ENCODE data around the gene ABHD15.

ABHD15 gene

DNA sequence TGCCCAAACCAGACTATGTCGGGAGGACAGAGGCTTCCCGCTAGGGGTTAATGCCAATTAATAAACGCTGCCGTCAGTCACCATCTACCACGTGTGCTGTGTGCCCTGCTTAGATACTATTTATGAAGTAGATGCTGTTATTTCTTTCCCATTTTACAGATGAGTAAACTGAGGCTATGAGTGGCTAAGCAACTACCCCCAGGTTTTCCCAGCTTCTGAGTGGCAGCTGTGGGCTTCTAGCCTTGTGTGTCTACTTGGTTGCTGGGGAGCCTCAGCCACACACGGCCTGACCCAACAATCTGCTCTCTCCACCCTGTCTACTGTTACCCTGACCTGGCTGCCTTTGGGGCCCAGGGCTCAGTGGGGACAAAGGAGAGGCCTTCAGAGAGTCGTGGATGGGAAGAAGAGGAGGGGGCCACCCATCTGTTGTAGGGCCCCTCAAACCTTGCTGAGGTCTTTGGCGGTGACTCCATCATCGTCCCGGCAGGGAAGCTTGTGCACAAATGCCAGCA is 15.5 kb upstream of the ABHD15 start:
- no peak for DNase-seq (ENCODE audit: low spot score)

DNA sequence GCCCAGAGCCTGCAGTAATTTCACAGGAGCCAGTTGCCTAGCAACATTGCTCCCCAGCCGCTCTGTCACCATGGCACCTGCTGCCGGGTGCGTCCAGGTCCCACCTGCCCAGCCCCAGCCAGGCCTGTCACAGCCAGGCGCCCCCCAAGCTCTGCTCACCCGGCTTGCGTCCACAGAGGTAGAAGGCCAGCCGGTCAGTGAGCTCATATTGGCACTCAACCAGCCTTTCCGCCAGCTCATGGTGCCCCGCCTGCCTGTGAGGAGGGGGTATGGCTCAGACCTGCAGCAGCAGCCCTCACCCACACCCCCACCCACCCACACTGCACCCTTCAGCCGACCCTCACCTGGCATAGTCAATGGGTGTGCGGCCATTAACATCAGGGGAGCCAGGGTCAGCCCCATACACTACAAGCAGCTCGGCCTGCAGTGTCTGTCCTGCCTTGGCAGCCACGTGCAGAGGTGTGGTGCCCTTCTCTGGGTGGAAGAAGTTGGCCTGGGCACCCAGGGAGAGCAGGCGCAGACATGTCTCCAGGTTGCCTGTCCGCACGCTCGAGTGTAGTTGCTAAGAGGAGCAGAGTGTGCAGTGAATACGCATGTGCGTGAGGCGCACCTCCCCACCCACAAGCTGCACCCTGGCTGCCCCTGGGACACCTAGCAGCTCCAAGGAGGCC is 14.9 kb upstream of the ABHD15 start:
- no peak for DNase-seq (ENCODE audit: low spot score)

DNA sequence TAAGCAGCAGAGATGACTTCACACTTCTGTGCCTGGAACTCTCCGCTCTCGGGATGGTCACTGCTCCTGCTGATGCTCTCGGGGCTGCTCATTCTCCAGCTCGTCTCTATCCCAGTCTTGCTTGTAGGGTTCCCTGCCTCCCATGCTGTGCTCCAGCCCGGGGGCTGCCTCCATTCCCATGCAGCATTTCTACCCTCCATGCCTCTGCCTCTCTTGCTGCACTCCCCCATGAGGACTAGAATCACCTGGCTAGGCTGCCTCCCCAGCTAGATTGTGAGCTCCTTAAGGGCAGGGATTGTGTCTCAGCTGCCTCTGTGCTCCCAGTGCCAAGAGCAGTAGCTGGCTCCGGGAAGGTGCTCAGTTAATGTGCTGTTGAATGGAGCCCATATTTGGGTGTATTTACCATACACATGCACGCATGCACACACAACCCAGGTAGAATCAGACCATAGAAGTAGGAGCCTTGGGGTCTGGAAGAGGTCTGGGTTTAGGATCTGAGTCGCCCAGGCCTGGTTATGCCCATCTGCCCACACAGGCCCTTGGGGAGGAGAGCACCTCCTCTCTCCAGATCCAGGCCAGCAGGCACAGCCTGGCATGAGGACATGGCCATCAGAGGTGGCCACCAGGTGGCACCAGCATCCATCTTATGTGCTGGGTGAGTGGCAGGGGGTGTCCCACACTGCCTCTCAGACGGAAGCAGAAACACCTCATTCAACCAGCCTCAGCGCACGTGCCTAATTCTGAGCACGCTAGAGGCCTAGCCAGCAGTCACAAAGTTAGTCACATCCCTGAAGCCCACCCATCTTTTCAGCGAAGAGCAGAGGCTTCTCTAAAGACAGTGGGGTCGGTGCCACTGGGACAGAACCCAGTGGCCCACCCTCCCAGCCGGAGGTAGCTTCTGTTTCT is 13.3 kb upstream of the ABHD15 start:
- DNase-seq (ENCODE audit: low spot score) = peak; percentile 95

DNA sequence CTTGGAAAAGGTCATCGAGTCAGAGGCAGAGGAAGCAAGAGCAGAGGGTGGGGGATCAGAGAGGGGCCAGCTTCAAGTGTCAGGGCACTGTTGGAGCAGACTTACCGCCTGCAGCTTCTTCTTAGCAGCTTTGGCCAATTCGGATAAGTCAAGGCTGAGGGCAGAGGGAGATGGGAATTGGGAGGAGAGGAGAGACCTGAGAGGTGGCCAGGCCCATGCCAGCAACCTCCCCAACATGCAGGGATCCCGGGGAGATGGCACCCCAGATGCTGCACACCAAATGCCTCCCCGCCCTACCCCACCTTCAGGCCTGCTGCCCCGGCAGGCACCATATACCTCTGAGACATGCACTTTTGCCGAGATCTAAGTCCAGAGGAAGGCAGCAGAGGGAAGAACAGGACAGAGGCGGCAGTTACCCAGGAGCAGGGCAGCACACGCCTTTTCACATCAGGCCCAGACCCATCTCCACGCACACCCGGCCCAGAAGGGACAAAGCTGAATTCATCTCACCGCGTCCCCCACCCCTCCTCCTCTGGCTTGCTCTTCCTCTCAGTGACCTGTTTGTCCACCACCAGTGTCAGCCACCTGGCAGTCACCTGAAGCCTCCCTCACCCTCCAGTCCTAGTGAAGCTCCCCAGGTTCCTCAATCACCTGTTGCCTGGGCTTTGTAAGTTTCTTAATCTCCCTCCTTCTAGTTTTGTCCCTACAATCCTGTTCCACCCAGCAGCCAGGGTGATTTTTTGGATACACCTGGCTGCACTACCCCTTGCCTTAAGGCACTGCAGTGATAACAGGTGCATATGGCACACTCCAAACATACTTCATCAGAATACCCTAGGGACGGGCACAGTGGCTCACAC is 12.0 kb upstream of the ABHD15 start:
- no peak for DNase-seq (ENCODE audit: low spot score)

DNA sequence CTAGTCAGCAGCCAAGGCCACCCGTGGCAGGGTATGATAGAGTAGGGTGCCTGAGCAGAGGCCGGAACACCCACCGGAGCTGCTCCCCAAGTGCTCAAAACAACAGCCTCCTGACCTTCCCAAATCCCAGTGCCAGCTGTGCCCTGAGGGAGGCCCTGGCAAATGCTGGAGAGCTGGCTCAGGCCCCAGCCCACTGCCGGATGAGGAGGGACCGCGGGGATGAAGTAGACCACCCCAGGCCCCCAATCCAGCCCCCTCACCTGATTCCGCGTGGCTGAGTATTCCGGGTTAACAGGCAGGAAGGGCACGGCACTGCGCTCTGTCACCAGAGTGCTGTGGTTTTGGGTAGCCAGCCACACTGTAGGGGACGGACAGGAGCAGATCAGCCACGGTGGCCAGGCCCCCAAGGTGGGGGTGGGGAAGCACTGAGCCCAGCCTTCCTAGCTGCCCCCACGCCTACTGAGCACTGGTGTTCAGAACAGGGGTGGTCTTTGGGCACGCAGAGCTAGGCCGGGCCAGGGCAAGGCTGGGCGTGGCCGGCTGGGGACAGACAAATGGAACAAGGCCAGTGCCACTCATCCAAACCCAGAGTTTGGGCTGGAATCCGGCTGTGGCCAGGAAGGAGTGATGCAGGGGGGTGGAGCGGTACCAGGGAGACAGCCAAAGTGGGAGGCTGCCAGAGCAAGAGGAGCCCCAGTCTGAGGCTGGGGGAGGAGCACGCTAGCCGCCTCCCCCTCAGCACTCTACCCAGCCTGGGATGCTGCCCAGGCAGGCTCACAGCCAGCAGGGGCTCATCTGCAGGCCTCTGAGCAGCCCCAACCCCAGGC is 10.8 kb upstream of the ABHD15 start:
- DNase-seq (ENCODE audit: low spot score) = no peak

DNA sequence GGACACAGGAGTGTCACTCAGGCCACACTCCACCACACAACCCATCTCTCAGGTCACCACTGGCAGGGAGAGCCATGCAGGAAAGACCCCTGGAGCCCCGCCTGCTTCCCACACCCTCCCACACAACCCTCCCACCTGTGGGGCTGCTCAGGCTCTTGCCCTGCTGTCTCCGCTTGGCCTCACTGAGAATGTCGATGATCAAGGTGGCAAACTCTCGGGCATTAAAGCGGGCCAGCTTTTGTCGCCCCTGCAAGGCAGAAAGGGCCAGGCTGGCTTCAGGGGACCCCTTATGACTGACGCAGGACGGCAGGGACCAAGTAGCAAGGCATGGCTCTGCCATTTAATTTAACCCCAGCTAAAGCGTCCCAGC is 10.1 kb upstream of the ABHD15 start:
- no peak for DNase-seq (ENCODE audit: low spot score)

DNA sequence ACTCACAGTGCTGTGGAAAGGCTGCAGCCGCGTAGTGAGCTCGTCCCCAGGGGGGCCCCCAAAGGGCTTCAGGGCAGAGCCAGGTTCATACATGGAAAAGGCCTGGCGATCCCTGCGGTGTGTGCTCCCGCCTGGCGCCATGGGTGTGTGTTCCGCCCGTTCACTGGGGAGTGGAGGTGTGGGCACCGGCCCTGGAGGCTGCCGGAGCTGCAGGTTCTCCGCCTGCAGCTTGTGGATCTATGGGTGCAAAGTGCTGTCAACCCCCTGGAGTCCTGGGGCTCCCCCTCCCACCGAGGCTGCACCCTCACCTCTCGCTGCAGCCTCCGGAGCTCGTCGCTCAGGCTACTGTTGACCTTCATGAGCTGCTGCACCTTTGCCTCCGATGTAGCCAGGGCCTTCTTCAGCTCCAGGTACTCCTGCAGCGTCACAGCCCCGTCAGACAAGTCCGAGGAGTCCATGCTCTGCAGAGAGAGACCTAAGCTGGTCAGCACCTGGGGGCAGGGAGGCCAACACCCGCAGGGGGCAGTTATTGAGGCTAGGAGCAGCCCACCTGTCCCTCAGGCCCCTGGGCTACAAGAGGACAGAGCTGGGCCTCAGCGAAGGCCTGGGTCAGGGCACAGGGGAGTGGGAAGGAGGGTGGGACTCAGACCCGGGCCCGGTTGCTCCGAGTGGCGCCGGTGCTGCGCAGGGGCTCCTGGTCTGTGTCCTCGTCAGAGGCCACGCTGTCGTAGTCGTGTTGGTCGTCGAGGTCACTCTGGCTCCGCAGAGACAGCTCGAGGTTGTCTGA is 9.6 kb upstream of the ABHD15 start:
- no peak for DNase-seq (ENCODE audit: low spot score)

DNA sequence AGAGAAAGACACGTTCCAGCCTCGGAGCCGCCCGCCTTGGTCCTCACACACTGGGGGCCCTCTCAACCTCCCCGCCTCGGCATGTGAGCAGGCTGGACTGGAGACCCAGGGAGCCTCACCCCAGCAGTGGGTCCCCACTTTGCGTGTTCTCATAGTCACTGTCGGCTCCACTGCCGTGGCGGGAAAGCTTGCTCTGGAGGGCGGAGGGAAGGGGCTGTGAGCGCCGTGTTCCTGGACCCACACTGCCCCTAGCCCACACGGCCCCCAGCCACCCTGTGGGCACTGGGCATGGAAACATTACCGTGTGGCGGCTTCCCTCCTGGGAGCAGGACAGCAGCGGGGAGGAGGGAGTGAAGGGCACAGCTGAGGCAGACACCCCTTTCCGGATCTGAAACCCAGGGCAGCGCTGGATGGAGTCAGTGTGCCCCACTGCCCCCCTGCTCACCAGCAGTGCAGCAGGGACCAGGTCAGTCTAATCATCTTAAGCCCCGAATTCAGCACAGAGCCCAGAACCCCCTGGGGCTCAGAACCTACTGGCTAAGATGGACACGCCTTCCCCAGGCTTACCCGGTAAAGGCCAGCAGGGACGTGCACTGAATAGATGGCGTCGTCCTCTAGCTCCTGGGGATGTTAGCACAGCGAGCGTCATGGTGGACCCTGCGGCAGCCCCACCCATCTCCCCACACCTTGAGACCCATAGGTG is 8.8 kb upstream of the ABHD15 start:
- no peak for DNase-seq (ENCODE audit: low spot score)

DNA sequence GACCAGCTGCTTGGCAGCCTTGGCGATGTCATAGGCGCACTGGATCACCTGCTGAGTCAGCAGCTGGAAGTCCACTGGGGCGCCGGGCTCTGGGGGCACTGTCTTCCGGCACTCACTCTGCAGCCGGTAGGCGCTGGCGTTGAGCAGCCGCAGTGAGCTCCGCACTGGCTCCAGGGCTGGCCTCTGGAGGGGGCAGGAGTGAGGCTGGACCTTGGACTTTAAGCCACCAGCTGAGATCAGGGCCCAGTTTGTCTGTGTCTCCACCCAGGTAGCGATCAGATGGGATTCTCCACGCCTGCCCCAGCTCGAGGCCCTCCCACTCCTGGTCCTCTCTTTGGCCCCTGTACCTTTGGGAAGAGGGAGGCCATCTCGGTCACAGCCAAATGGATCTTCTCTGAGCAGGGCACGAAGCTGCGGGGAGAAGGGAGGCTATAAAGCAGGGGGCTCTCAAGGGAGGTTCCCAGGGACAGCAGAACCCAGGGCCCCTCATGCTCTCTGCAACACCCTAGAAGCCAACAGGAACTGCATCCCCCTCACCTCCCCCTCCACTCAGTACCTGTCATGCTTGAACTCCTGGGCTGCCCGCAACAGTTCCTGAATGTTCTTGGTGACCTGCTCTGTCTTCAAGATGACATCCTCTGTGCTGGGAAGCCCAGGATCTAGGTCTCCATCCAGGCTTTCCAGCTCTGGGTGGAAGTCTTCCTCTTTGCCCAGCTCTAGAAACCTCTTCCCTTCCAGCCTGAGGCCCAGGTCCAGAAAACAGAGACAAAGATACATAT is 8.1 kb upstream of the ABHD15 start:
- DNase-seq (ENCODE audit: low spot score) = no peak

DNA sequence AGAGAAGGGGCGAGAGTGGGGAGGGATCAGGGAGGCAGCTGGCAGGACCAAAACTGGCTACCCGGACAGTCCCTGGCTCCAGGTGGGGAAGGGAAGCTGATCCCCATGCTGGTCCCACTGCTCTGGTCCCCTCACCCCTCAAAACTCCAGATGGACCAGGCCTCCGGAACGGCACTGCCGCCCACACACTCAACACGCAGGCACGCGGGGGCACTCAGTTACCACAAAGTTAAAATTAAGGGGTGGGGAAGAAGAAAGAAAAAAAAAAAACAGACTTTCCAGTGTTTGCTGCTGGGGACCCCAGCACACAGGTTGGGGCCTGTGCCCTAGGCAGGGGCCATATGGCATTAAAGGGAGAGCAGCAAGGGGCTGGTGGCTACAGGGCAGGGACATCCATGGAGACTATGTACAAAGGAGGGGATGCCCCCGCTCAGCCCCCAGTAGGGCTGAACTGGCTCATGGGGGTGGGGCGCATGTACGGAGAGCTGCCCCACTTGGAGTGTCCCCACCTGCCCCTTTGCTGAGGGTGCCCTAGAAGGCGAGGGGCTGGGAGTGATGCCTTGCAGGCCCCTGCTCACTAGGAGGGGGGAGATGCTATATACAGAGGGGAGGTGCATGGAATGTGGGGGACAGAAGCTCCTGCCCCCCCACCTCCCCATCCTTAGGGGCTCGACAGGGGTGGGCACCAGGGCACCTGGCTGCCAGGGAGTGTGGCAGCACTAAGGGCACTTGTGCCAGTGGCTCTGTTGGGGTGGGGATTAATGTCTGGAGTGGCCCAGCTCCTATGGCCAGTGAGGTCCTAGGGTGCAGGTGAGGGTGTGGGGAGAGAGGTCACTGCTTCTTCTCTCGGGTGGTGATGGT is 7.3 kb upstream of the ABHD15 start:
- no peak for DNase-seq (ENCODE audit: low spot score)

DNA sequence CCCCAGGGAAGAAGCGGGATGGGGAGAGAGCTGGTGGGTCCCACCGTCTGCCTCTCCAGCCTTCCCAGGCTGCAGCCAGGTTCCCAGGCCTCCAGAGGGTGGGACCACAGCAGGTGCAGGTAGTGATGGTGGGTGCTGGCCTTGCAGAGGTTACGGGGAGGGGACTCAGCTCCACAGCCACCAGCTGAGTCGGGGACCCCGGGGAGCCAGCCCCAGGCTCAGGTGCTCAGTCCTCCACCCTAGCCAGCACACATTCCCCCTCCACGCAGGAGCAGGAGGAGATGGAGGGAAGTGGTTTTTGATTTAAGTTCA is 6.7 kb upstream of the ABHD15 start:
- DNase-seq (ENCODE audit: low spot score) = no peak

DNA sequence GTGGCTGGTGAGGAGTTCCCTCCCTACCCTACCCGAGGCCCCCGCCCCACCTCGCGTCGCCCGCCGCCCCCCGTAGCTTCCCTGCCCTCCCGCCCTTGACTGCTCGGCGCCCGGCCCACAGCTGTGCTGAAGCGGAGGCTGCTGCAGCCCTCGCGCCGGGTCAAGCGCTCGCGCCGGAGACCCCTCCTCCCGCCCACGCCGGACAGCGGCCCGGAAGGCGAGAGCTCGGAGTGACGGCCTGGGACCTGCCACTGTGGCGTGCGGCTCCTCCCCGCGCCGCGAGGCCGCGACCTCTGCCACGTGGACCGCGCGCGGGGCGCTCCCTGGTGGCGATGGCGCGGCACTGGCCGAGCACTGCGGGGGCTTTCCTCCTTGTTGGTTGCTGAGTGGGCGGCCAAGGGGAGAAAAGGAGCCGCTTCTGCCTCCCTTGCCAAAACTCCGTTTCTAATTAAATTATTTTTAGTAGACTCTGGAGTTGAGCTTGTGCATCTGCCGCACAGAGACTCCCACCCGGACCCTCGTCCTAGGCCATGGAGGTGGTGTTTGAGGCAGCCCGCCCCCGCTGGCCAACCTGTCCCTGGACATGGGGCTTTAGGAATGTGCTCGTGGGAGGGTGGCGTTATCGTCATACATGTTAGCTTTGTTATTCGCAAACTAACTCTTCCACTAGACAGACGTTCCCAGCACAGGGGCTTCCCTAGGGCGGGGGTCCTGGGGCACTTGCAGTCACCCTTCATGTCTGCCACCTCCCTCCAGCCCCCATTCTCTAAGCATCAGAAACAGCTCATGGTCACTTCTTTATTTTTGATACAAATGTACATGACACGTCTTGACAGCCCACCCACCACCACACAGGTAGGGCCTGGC is 6.1 kb upstream of the ABHD15 start:
- peak; percentile 81 for DNase-seq (ENCODE audit: low spot score)

DNA sequence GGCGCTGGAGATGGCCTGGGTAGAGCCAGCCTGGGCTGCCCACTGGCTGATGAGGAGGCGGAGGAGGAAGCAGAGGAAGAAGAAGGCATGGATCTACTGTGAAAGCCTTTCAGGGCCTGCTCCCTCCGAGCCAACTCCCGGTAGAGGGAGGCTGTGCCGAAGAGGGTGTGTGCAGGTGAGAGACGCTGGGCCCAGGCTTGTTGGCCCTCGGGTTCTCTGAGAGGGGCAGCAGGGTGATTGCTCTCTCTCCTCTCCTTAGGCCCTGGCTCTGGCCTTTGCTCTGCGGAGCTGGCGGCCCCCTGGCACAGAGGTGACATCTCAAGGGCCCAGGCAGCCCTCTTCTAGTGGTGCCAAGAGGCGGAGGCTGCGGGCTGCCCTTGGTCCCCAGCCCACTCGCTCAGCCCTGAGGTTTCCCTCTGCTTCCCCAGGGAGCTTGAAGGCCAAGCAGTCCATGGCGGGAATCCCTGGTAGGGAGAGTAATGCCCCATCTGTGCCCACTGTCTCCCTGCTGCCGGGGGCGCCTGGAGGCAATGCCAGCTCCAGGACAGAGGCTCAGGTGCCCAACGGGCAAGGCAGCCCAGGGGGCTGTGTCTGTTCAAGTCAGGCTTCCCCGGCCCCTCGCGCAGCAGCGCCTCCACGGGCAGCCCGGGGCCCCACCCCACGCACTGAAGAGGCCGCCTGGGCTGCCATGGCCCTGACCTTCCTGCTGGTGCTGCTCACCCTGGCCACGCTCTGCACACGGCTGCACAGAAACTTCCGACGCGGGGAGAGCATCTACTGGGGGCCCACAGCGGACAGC is 5.2 kb upstream of the ABHD15 start:
- DNase-seq (ENCODE audit: low spot score) = no peak

DNA sequence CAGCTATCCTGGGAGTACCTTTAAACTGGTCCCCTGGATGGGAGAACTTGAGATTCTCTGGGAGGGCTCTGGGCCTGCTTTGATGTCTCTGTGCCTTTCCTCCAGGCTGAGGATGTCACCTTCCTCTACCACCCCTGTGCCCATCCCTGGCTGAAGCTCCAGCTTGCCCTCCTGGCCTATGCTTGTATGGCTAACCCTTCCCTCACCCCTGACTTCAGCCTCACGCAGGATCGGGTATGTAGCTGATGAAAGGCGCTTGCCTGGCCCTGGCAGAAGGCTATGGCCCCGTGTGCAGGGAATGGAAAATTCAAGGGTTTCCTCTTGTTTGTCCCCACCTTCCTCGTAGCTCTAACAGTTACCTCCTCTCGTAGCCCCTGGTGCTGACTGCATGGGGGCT is 4.6 kb upstream of the ABHD15 start:
- DNase-seq (ENCODE audit: low spot score) = no peak

DNA sequence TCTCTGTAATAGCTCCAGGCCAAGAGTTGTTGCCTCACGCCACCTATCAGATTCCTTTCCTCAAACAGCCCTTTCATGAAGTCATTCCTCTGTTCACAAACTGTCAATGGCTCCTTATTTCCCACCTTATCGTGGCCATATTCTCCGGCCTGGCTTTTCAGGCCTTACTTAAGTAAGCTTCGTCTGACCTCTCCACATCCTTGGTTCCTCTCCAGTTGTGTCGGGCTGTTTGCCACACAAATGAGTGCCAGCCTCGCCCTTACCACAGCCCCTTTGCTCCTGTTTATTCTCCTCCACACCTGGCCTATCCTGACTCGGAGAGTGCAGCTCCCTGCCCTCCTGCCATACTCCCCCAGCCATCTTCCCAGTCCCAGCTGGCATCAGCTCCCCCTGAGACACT is 3.7 kb upstream of the ABHD15 start:
- no peak for DNase-seq (ENCODE audit: low spot score)

DNA sequence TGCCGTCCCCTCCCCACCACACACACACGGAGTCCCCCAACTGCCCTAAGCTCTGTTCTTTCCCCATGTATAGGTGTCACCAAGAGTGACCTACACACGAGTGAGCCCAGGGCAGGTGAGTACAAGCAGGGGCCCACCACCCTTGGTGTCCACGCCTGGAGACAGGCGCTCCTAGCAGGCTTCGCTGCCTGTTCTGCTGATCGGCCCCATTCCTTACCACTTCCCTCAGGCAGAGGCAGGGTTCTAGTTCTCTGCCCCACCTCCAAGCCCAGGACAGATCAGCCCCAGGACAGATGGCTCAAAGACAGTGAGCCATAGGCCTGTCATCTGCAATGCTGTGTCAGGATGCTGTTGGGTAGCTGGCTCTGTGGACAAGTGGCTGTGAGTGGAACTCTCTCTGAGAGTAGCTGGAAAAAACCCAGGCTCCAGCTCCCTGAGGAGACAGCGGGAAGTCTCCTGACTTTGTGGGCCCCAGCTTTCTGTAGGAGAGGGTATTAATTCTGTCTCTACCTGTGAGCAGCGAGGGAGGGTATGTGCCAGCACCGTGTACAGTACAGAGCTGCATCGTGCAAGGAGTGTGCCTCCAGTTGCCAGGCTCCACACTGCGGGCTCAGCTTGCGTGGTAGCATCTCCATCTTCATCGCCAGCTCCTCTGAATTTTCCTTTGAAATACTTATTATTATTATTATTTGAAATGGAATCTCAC is 2.6 kb upstream of the ABHD15 start:
- peak; percentile 66 for DNase-seq (ENCODE audit: low spot score)

Data from hepatic stellate cell (primary cell).